GM12892 (cell line): ENCODE measurements around the gene DHX32.

ENCODE experiments used
- DNase-seq: peaks from one replicate; pipeline ENCODE4 v3.0.0; 2011; ENCODE audit not compliant: insufficient read length
- FAIRE-seq: peaks from 2 replicates; lab custom pipeline; 2011; peaks lifted over from hg19 to GRCh38; lab: Jason Lieb, UNC
- POLR2A ChIP-seq: IDR thresholded peaks from 2 replicates; pipeline ENCODE4 v1.6.1; 2011; ENCODE audit warnings: low read depth, low read length, control low read depth
- POLR2AphosphoS5 ChIP-seq: IDR thresholded peaks from 2 replicates; pipeline ENCODE4 v1.6.1; 2011; ENCODE audit warnings: low read depth, low read length, control low read depth
- TAF1 ChIP-seq: IDR thresholded peaks from 2 replicates; pipeline ENCODE4 v1.6.1; 2011; ENCODE audit warnings: low read depth, mild to moderate bottlenecking, control low read depth, low read length, borderline replicate concordance

The DHX32 gene

DNA sequence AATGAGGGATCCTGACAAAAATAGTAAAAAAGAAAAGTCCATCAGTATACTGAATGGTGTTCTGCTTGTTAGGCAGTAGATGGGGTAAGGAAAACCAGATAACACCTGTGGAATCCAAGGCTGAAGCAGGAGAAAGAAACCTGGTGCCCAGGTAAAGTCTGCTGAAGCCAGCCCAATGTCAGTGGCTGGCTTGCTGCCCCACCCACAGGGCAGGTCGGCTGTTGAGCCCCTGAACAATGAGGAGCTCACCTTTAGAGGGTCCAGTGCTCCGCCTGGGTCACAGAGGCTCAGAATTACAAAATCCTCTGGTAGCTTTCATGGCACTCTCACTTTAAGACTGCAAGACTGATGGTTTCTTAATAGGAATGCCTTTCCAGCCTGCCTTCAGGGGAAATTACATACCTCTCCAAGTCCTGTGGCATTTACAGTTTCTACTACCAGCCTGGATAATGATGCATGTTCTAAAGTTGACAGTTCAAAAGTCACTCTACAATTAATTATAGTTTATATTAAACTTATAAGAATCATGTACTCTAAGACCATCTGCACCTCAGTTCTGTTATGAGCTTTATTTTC lies 23.8 kb downstream of the DHX32 start:
- FAIRE-seq (no peak), DNase-seq (no peak)
- TF ChIP-seq TAF1 (no peak), POLR2A (no peak), POLR2AphosphoS5 (no peak)

GRCh38 chr10:125852487-125852886 lies 28.6 kb downstream of the DHX32 start:
- DNase-seq = no peak
- no peak for FAIRE-seq
- TF ChIP-seq TAF1 (no peak), POLR2A (no peak), POLR2AphosphoS5 (no peak)

GRCh38 chr10:125850766-125851731 lies 30.0 kb downstream of the DHX32 start:
- DNase-seq (no peak), FAIRE-seq (no peak)
- TF ChIP-seq TAF1 = no peak
- no peak for TF ChIP-seq POLR2AphosphoS5
- no peak for TF ChIP-seq POLR2A

DNA sequence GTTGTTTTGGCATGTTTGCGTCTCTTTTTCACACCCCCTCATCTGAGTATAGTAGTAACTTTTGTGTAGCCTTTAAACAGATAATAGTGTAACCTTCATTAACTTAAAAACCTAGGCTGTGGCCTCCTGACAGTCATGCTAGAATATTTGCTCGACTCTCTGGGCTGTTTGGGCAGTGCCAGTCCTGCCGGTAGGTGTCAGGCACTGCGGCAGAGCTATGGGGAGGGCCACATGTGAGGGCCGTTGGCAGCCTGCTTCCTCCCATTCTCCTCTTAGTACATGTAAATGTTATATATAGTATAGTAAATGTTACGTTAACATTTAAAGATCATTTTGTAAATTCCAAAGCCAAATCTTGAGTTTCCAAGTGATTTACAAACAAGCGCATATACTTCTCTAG lies 31.6 kb downstream of the DHX32 start:
- FAIRE-seq (no peak), DNase-seq (no peak)
- no peak for TF ChIP-seq TAF1
- TF ChIP-seq POLR2A = no peak
- no peak for TF ChIP-seq POLR2AphosphoS5

- TF ChIP-seq POLR2AphosphoS5 (no peak), TAF1 (no peak), POLR2A (no peak)
- DNase-seq = no peak
- no peak for FAIRE-seq
Observed at GRCh38 chr10:125848857-125849256, 32.2 kb downstream of the DHX32 start.

DNA sequence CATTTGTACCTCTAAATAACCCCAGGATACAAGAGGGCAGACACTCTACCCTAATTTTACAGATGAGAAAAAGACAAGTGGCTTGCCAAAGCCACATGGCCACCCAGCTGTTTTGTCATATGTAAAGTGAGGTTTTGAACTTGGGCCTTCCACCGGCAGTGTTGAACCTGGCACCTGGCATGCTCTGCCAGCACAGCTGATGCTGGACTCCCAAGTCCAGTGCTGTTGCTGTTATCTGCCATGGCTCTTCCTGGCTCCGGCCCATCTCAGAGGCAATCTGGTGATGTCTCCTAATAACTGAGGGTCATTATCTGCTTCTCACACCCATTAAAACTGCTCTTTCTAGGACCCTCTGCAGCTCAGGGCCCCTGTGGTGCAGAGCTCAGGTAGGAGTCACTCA lies 32.7 kb downstream of the DHX32 start:
- FAIRE-seq (no peak), DNase-seq (no peak)
- TF ChIP-seq TAF1 (no peak), POLR2A (no peak), POLR2AphosphoS5 (no peak)

DNA sequence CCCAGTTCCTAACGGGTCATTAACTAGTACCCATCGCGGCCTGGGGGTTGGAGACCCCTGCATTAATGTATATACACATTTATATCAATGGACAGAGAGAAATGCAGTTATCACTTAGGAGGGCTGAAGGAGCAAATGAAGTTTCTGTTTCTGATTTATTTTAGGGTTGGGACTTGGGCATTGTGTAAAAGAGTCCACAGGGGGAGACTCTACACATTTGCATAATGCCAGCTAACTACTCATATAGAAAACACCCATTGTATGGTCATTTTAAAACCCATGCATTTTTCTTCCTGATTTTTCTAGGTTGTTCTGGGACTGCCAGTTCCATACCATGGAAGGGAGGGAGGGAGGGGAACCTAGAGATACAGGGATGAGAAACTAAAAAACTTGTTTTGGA lies 34.2 kb downstream of the DHX32 start:
- TF ChIP-seq POLR2A (no peak), TAF1 (no peak), POLR2AphosphoS5 (no peak)
- no peak for FAIRE-seq
- DNase-seq = no peak

DNA sequence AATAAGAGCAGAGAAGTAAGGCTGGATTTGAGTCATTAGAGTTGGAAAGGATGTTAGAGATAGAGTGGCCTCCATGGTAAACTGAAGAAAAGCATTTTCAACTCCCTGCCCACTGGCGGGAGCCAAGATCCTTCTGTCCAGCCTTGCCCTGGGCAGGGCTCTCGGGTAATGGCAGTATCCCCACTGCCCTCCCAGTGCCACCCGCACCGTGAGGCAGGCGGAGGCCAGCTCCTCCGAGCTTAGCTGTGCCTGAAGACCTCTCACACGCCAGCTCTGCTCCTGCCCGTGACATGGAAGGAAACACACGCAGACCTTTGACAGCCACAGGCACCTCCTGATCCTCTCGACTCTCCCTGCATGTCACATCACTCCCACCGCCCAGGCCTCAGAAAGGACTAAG lies 35.5 kb downstream of the DHX32 start:
- no peak for FAIRE-seq
- DNase-seq = no peak
- TF ChIP-seq TAF1 = no peak
- TF ChIP-seq POLR2A = no peak
- TF ChIP-seq POLR2AphosphoS5 = no peak

GRCh38 chr10:125844751-125845221 lies 36.3 kb downstream of the DHX32 start:
- DNase-seq (no peak), FAIRE-seq (no peak)
- TF ChIP-seq POLR2AphosphoS5 (no peak), TAF1 (no peak), POLR2A (no peak)

DNA sequence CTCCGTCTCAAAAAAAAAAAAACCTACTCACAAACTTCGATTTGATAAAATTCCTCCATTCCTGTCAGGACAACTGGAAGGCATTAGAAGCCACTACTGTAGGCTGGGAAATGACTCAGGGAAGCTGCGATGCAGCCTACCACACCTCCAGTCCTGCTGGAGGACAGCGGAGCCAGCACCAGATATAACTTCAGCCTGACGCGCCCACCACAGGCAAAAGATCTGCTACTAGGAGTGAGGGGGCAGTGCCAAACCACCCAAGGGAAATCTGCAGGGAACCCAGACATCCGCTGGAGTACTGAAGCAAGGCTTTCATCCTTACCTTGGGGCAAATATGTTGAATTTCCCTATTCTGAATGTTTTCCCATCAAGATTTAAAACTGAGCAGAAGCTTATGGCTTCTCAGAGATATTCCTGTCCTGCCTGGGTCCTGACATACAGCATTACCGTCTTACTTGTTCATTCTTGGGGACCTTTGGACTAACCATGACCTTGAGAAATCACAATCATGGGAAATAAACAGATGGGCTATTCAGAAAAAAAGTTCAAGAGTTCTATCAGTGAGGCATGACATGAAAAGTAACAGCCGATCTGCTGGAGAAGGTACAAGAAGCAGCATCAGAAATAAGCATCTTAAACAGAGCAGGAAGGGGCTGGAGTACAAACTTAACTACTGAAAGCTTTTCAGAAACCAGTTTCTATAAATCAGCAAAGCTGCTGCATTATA lies 37.3 kb downstream of the DHX32 start:
- DNase-seq = no peak
- TF ChIP-seq TAF1 (no peak), POLR2AphosphoS5 (no peak), POLR2A (no peak)
- no peak for FAIRE-seq

- no peak for DNase-seq
- TF ChIP-seq POLR2AphosphoS5 = no peak
- TF ChIP-seq TAF1 = no peak
- no peak for TF ChIP-seq POLR2A
- no peak for FAIRE-seq
Observed at GRCh38 chr10:125840955-125841354, 40.1 kb downstream of the DHX32 start.
